Measurements from ENCODE around the gene SUN1.
"Not testable (repeated sequence)": the region's sequence is repeated elsewhere in the genome, so short reads cannot be mapped to it uniquely, and the experiment has no call there.

GRCh38 chr7:924042-924441 is 91.8 kb downstream of the SUN1 start:
- not testable (repeated sequence) for TF ChIP-seq JUN (IDR thresholded peaks at IDR 0.05; ENCODE audit: borderline replicate concordance, insufficient read depth, insufficient read length, low read depth); MYC (IDR thresholded peaks at IDR 0.05; ENCODE audit: low read depth, low read length); CTCF (IDR thresholded peaks at IDR 0.05; ENCODE audit: extremely low read depth in 1 of 2, insufficient read depth in 1 of 2, low read depth in 1 of 2, low read length in 2 of 2); EZH2 (IDR thresholded peaks at IDR 0.05; ENCODE audit: borderline replicate concordance, low read depth, low read length, severe bottlenecking); POLR2A (IDR thresholded peaks at IDR 0.05; ENCODE audit: low read depth, low read length); GATA2 (IDR thresholded peaks at IDR 0.05; ENCODE audit: insufficient read depth, insufficient read length, low read depth, low read length); POLR2AphosphoS5 (IDR thresholded peaks at IDR 0.05; ENCODE audit: insufficient read depth, low read depth, low read length)

Measured in endothelial cell of umbilical vein (primary cell).